Muscle layer of duodenum (tissue), 2 donors: Measurements from ENCODE around the gene GRID1.

ENCODE experiments used
- H3K27ac ChIP-seq: one replicate; pipeline ENCODE4 v1.7.0; 2013; ENCODE audit warnings: mild to moderate bottlenecking, low read length
- H3K27me3 ChIP-seq: one replicate; pipeline ENCODE4 v1.7.0; 2013; ENCODE audit warnings: low read depth, mild to moderate bottlenecking, control low read depth, low read length
- H3K36me3 ChIP-seq, 2 donors: one replicate each; pipeline ENCODE4 v1.7.0; 2013; ENCODE audit warnings: low read length in 2 of 2, control low read depth in 1 of 2, mild to moderate bottlenecking in 1 of 2; ENCODE audit not compliant: insufficient read depth in 2 of 2, control insufficient read depth in 1 of 2
- H3K4me1 ChIP-seq, 2 donors: one replicate each; pipeline ENCODE4 v1.7.0; 2013; ENCODE audit warnings: low read length in 2 of 2, mild to moderate bottlenecking in 2 of 2, control low read depth in 1 of 2, moderate library complexity in 1 of 2; ENCODE audit not compliant: insufficient read depth in 2 of 2, control insufficient read depth in 1 of 2
- H3K4me3 ChIP-seq, 2 donors: one replicate each; pipeline ENCODE4 v1.7.0; 2013; ENCODE audit warnings: low read length in 2 of 2, low read depth in 1 of 2, mild to moderate bottlenecking in 1 of 2
- H3K9me3 ChIP-seq, 2 donors: one replicate each; pipeline ENCODE4 v1.7.0; 2013; ENCODE audit warnings: low read length in 2 of 2, control low read depth in 1 of 2, mild to moderate bottlenecking in 1 of 2; ENCODE audit not compliant: control insufficient read depth in 1 of 2
- donor health status: healthy.

GRID1 gene

GRCh38 chr10:86072413-86072812 is 294.2 kb downstream of the GRID1 start:
- no peaks in the 10 kb centered on the region for H3K9me3 ChIP-seq

DNA sequence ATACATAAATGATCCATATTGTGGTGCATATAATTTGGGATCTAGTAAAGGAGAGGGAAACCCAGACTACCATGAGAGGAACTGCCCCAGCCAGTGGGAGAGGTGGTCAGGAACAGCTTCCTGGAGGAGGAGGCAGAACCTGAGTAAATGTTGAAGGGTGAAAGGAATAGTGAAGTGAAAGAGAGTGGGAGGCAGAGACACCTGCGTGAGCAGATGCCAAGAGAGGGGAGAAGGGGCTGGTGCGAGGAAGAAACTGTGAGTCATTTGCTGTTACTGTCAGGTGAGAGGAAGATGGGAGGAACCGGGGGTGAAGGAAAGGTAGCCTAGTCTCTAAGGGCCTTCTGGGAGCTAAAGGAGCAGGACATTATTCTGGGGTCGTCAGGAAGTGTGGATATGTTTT is 294.8 kb downstream of the GRID1 start:
- Histone ChIP-seq H3K27ac (no peak overlapping the region), H3K9me3 (no peaks in the 10 kb centered on the region), H3K4me3 (no peak overlapping the region), H3K36me3 (no peaks in the 10 kb centered on the region), H3K27me3 (no peaks in the 10 kb centered on the region), H3K4me1 (no peaks in the 10 kb centered on the region)

More at GRCh38 chr10:86072413-86072812, 294.2 kb downstream of the GRID1 start:
- Histone ChIP-seq H3K27ac (no peak overlapping the region), H3K27me3 (no peaks in the 10 kb centered on the region), H3K4me3 (no peak overlapping the region), H3K36me3 (no peaks in the 10 kb centered on the region), H3K4me1 (no peaks in the 10 kb centered on the region)

- Histone ChIP-seq H3K27ac (no peak overlapping the region), H3K27me3 (no peaks in the 10 kb centered on the region), H3K36me3 (no peaks in the 10 kb centered on the region), H3K4me3 (no peak overlapping the region), H3K9me3 (no peaks in the 10 kb centered on the region), H3K4me1 (no peaks in the 10 kb centered on the region)
These were observed 295.4 kb downstream of the GRID1 start for GRCh38 chr10:86071145-86071544.

- Histone ChIP-seq H3K4me3 (no peak overlapping the region), H3K27ac (no peak overlapping the region), H3K27me3 (no peaks in the 10 kb centered on the region), H3K9me3 (no peaks in the 10 kb centered on the region), H3K36me3 (no peaks in the 10 kb centered on the region), H3K4me1 (no peaks in the 10 kb centered on the region)
These were observed 296.3 kb downstream of the GRID1 start for GRCh38 chr10:86070278-86070677.

GRCh38 chr10:86068231-86069054 is 298.2 kb downstream of the GRID1 start:
- Histone ChIP-seq H3K27ac (no peak overlapping the region), H3K9me3 (no peaks in the 10 kb centered on the region), H3K27me3 (no peaks in the 10 kb centered on the region), H3K4me1 (no peaks in the 10 kb centered on the region), H3K4me3 (no peak overlapping the region), H3K36me3 (no peaks in the 10 kb centered on the region)

DNA sequence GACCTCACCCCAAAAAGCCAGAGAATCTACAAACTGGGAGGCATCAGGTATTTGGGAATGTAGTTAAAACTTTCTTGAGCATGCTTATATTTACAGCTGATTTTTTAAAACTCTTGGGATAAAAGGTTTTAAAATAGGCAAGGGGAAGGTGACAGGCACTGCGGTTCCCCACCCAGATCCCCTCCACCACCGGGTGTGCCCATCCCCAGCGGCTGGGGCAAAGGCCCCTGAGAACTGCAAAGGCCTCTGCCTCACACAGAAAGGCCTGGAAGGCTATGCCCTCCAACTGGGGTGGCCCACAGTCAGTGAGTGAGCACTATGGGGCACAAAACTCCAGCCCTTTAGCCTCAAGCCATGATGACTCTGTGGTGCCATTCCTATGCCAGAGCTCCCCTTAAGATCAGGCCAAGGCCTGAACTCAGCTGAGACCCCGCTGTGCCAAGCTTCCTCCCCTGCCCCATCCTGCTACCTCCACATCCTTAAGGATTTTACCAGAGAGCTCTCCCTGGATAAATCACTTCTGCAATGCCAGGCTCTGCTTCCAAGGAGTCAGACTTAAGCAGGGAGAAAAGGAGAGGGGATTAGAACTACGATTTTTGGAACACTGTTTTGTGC is 299.1 kb downstream of the GRID1 start:
- H3K4me1 ChIP-seq: no peaks in the 10 kb centered on the region
- H3K27me3 ChIP-seq: no peaks in the 10 kb centered on the region

DNA sequence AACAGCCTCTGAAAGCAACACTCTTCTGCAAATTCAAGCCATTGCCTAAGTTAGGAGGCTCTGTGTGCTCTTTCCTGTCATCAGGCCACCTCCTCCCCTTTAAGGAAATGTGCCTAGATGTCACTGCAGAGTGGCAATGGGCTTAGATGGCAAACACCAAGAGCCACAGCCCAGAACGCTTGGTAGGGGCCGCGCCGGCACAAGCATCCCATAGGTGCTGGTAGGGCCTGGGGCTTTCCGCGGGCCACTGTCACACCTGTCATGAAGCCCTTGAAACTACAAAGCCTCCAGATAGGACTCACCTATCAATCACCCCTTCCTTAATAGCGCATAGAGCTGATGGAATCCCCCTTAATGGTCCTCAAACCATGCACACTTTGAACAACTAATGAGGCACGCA is 299.9 kb downstream of the GRID1 start:
- H3K9me3 ChIP-seq: no peaks in the 10 kb centered on the region
- H3K36me3 ChIP-seq: no peaks in the 10 kb centered on the region
- no peaks in the 10 kb centered on the region for H3K27me3 ChIP-seq
- H3K27ac ChIP-seq: no peak overlapping the region
- H3K4me1 ChIP-seq: no peaks in the 10 kb centered on the region
- H3K4me3 ChIP-seq: no peak overlapping the region

More for the DNA sequence above, 299.1 kb downstream of the GRID1 start:
- H3K4me3 ChIP-seq: no peak overlapping the region
- H3K27ac ChIP-seq: no peak overlapping the region
- H3K36me3 ChIP-seq: no peaks in the 10 kb centered on the region
- no peaks in the 10 kb centered on the region for H3K9me3 ChIP-seq

DNA sequence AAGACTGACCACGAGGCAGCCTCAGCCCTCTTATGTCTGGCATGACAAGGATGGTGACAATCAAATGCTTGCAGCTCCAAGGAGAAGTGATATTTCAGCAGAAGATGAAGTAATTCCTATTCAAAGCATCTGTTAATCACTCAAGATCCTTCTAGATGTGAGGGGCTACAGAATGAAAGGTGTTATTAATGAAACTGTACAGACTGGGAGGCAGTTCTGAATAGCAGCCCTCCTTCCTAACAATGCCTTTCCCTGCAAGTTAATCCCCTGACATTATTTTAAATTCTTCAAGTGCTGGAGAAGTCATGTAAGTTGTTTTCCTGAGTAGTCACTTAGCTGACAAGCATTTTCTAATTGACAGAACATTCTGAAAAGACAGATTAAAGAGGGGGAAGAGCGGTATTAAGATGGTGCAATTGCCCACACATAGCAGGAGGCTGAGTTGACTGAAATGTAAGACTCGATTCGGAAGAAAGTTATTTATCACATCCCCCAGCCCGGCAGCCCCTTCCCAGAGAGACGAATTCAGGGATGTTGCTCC is 300.8 kb downstream of the GRID1 start:
- H3K9me3 ChIP-seq: no peaks in the 10 kb centered on the region
- H3K4me3 ChIP-seq: no peak overlapping the region
- H3K36me3 ChIP-seq: no peaks in the 10 kb centered on the region
- H3K4me1 ChIP-seq: no peaks in the 10 kb centered on the region
- no peaks in the 10 kb centered on the region for H3K27me3 ChIP-seq
- H3K27ac ChIP-seq: no peak overlapping the region

DNA sequence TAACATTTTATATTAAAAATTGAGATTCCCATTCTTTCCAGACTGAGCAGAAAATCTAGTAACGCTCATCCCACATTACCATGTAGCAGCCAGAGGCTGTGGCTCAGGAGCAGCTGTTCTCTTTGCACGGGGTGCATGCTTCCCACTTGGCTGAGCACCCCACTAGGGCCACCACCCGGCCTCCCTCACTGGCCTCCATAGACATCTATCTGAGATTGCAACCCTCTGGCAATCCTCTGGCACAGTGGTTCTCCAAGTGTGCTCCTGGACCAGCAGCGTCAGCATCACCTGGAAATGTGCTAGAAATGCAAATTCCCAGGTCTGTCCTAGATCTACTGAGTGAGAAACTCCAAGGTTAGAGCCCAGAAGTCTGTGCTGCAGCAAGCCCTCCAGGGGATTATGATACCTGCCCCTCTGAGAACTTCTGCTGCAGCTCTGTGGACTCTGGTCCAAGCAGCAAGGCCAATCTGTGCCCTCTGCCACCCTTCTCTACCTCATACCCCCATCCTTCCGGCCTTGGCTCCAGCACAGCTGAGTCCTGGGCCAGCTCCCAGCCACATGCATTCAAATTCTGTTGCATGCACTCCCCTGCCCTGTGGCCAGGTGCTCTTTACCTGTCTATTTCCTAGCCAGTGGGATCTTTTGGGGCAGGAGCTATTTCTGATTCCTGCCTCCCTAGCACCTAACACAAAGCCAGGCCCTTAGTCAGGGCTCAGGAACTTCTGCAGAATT is 301.5 kb downstream of the GRID1 start:
- Histone ChIP-seq H3K36me3 (no peaks in the 10 kb centered on the region), H3K9me3 (no peaks in the 10 kb centered on the region), H3K4me3 (no peak overlapping the region), H3K27me3 (no peaks in the 10 kb centered on the region), H3K4me1 (no peaks in the 10 kb centered on the region), H3K27ac (no peak overlapping the region)

DNA sequence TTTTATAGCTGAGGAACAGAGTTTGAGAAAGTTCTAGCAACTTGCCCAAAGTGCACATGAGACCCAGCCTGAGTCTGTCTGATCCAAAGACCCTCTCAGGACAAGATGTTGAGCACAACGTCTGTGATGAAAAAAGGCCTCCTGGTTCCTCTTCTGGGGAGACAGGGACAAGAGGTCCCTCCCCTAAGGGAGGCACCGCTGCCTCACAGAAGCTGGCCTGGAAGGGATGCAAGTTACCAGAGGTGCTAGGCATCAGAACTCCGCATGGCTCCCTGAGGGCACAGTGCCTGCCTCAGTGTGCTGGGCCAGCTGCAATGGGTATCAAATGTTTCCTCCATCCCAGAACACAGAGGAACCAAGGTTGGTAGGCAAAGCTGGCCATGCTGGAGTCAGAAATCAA is 302.4 kb downstream of the GRID1 start:
- no peaks in the 10 kb centered on the region for H3K9me3 ChIP-seq
- no peak overlapping the region for H3K27ac ChIP-seq
- no peaks in the 10 kb centered on the region for H3K4me1 ChIP-seq
- H3K36me3 ChIP-seq: no peaks in the 10 kb centered on the region
- no peak overlapping the region for H3K4me3 ChIP-seq
- no peaks in the 10 kb centered on the region for H3K27me3 ChIP-seq

DNA sequence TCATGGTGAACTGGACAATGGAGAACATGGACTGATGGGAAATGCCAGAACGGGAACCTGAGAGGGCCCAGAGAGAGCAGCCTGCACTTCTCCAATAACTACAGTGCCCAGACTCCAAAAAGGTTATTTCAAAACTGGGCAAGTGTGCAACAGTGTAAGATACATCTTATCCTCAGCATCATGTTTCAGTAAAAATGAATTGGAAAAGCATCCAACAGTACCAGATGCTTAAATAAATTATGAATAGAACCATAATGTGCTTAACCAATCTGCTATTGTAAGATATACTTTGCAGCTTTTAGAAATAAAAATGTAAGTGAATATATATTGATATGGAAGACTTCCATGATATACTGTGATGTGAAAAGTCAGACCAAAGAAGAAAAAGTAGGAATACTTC is 303.3 kb downstream of the GRID1 start:
- Histone ChIP-seq H3K4me3 (no peak overlapping the region), H3K27ac (no peak overlapping the region), H3K9me3 (no peaks in the 10 kb centered on the region), H3K27me3 (no peaks in the 10 kb centered on the region), H3K4me1 (no peaks in the 10 kb centered on the region), H3K36me3 (no peaks in the 10 kb centered on the region)
